ENCODE measurements around the gene ACVR2B.

The ACVR2B gene

DNA sequence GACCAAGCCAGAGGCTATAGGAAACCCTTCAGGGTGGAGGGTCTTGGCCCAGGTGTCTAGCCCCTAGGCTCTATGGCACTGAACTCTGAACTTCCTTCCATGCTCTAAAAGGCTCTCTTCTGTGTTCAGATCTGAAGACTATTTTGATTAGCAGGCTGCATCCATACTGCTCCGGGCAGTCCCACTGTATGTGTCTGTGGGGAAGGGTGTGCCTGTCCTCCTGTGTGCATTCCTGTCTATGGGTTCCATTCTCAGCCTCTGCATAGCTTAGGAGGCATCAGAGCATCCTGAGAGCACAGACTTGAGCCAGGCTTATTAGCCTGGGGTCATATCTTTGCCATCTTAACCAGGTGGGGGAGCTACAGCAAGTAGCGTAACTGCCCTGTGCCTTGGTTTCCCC, 80.5 kb downstream of the ACVR2B start:
- no peak for DNase-seq

DNA sequence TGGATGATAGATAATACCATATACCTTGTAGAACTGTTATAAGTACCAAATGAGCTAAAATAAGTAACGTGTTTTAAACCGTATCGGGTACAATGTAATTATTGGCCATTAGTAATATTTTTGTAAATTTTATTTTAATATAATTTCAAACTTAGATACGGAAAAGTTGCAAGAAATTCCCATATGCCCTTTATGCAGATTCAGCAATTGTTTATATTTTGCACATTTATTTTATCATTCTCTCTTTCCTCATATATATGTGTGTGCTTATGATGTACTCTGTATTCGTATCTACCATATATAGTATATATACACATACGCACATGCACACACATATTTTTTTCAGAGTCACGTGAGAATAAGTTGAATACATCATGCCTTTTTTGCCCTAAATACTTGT, 80.9 kb downstream of the ACVR2B start:
- DNase-seq = no peak

DNA sequence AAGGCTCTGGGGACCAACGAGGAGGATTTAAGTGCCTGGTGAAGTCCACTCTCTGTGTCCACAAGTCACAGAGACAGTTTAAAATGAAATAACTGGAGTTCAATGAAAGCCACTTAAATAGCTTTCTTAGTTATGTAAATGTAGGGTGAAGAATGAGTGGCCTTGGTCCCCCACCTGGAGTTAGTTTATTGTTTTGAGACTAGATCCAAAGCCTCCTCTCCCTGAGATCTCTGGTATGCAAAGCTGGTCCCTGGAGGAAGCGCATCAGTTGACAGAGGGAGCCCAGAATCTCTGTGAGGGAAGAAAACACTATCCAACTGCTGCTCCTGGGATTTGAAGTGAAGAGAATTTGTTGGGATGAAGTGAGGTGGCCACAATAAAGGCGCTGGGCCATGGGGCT, 83.0 kb downstream of the ACVR2B start:
- DNase-seq = no peak

DNA sequence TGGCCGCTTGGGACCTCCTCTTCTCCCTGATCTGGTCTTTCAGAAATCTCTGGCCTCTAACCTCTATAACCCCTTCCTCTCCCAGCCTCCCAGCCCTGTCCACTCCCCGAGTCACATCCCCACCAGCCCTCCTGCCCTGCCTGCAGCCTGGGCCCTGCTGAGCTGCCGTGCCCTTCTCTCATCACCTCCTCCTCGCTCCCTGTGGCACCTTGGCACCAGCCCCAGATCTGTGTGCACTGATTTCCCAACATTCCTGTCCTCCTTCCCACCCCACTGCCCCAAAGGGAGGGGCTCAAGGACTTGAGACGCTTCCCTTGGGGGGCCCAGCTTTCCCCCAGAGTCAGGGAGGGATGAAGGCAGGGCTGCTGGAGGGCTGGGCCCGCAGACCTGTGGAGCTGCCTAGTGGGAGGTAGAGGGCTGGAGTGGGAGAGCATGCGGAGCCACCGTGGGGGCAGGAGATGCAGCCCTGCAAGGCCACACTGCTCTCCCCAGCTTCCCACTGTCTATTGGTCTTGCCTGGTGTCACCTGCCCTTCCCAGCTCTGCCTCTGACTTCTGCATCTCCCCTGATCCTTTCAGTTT, 85.2 kb downstream of the ACVR2B start:
- DNase-seq = no peak

DNA sequence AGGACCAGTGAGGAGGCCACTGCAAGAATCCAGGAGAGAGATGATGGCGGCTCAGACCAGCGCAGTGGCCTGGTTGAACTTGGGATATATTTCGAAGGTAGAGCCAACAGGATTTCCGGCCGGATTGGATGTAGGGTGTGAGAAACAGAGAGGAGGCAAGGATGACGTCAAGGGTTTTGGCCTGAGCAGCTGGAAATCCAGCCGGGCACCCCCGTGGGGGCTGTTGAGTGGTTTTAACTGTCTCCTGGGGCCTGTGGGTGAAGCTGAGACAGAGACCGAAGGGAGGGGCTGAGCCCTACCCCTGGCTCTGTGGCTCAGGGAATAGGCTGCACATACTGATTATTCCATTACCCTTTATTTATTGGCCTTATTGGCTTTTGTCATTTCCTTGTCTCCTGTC, 88.1 kb downstream of the ACVR2B start:
- no peak for DNase-seq

Data from right hindlimb (tissue), 1 donor.